Measurements from ENCODE around the gene MAG. TPM values are rescaled to one million over a fixed set of nuclear protein-coding genes. Genes with fewer than 3 reads are reported as not detected.

MAG gene
- total and polyA plus RNA-seq, 2 of the 8 experiments (the other 6 are each of a cell fraction or from before 2014, with no cell fraction given), result 0.20 to 1.3 TPM

DNA sequence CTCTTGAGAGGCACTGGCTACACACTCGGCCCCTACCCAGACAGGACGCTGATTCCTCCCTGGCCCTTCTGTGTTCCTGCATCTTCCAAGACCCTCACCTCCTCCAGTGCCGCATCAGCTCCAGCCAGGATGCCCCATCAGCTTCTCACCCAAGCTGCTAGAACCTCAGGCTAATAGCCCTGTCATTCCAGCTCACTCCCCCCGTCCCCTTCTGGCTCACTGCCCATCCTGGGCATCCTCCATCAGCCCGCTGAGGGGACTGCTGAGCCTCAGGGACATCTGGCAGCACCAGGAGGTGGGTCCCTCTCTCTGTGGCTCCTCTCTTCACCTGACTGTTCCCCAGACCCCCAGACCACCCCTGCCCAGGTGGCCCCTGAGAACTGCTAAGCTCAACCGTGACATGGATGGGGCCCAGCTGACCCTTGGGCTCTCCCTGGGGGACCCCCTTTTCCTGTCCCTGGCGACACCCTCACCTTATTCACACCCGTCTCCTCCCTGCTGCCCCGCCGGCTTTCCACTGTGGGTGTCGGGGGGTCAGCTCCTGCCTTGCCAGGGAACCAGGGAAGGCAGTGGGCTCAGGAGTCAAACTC is 71.1 kb downstream of the MAG start (continued):
- TF ChIP-seq, protein P1, sequence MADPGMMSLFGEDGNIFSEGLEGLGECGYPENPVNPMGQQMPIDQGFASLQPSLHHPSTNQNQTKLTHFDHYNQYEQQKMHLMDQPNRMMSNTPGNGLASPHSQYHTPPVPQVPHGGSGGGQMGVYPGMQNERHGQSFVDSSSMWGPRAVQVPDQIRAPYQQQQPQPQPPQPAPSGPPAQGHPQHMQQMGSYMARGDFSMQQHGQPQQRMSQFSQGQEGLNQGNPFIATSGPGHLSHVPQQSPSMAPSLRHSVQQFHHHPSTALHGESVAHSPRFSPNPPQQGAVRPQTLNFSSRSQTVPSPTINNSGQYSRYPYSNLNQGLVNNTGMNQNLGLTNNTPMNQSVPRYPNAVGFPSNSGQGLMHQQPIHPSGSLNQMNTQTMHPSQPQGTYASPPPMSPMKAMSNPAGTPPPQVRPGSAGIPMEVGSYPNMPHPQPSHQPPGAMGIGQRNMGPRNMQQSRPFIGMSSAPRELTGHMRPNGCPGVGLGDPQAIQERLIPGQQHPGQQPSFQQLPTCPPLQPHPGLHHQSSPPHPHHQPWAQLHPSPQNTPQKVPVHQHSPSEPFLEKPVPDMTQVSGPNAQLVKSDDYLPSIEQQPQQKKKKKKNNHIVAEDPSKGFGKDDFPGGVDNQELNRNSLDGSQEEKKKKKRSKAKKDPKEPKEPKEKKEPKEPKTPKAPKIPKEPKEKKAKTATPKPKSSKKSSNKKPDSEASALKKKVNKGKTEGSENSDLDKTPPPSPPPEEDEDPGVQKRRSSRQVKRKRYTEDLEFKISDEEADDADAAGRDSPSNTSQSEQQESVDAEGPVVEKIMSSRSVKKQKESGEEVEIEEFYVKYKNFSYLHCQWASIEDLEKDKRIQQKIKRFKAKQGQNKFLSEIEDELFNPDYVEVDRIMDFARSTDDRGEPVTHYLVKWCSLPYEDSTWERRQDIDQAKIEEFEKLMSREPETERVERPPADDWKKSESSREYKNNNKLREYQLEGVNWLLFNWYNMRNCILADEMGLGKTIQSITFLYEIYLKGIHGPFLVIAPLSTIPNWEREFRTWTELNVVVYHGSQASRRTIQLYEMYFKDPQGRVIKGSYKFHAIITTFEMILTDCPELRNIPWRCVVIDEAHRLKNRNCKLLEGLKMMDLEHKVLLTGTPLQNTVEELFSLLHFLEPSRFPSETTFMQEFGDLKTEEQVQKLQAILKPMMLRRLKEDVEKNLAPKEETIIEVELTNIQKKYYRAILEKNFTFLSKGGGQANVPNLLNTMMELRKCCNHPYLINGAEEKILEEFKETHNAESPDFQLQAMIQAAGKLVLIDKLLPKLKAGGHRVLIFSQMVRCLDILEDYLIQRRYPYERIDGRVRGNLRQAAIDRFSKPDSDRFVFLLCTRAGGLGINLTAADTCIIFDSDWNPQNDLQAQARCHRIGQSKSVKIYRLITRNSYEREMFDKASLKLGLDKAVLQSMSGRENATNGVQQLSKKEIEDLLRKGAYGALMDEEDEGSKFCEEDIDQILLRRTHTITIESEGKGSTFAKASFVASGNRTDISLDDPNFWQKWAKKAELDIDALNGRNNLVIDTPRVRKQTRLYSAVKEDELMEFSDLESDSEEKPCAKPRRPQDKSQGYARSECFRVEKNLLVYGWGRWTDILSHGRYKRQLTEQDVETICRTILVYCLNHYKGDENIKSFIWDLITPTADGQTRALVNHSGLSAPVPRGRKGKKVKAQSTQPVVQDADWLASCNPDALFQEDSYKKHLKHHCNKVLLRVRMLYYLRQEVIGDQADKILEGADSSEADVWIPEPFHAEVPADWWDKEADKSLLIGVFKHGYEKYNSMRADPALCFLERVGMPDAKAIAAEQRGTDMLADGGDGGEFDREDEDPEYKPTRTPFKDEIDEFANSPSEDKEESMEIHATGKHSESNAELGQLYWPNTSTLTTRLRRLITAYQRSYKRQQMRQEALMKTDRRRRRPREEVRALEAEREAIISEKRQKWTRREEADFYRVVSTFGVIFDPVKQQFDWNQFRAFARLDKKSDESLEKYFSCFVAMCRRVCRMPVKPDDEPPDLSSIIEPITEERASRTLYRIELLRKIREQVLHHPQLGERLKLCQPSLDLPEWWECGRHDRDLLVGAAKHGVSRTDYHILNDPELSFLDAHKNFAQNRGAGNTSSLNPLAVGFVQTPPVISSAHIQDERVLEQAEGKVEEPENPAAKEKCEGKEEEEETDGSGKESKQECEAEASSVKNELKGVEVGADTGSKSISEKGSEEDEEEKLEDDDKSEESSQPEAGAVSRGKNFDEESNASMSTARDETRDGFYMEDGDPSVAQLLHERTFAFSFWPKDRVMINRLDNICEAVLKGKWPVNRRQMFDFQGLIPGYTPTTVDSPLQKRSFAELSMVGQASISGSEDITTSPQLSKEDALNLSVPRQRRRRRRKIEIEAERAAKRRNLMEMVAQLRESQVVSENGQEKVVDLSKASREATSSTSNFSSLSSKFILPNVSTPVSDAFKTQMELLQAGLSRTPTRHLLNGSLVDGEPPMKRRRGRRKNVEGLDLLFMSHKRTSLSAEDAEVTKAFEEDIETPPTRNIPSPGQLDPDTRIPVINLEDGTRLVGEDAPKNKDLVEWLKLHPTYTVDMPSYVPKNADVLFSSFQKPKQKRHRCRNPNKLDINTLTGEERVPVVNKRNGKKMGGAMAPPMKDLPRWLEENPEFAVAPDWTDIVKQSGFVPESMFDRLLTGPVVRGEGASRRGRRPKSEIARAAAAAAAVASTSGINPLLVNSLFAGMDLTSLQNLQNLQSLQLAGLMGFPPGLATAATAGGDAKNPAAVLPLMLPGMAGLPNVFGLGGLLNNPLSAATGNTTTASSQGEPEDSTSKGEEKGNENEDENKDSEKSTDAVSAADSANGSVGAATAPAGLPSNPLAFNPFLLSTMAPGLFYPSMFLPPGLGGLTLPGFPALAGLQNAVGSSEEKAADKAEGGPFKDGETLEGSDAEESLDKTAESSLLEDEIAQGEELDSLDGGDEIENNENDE (IDR thresholded peaks at IDR 0.05; ENCODE audit: insufficient replicate concordance, low read length), result no peak
- TF ChIP-seq TAF1 (IDR thresholded peaks at IDR 0.05; ENCODE audit: low read depth, low read length) (no peak), BRCA1 (IDR thresholded peaks at IDR 0.05; ENCODE audit: low read depth, low read length) (no peak), BACH1 (IDR thresholded peaks at IDR 0.05; ENCODE audit: low read length) (no peak), TEAD4 (IDR thresholded peaks at IDR 0.05; ENCODE audit: low read depth, low read length) (no peak), SP1 (IDR thresholded peaks at IDR 0.05; ENCODE audit: low read depth, low read length) (no peak), JUND (IDR thresholded peaks at IDR 0.05; ENCODE audit: low read length) (no peak), KDM4A (IDR thresholded peaks at IDR 0.05; ENCODE audit: low read depth, low read length, severe bottlenecking) (no peak), SAP30 (IDR thresholded peaks at IDR 0.05; ENCODE audit: insufficient read depth, insufficient replicate concordance, low read length) (no peak), RFX5 (IDR thresholded peaks at IDR 0.05; ENCODE audit: borderline replicate concordance, low read depth, low read length) (no peak)
- TF ChIP-seq, protein P2, sequence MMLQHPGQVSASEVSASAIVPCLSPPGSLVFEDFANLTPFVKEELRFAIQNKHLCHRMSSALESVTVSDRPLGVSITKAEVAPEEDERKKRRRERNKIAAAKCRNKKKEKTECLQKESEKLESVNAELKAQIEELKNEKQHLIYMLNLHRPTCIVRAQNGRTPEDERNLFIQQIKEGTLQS (IDR thresholded peaks at IDR 0.05; ENCODE audit: insufficient read depth, low read depth, low read length), result no peak

All from H1 (cell line).